Measurements from ENCODE around the gene RERE.

The RERE gene

GRCh38 chr1:8790987-8791386, 26.5 kb downstream of the RERE start:
- no peak overlapping the region for H3K4me2 ChIP-seq (ENCODE audit: low read depth, low read length, poor library complexity, severe bottlenecking)
- H3K27me3 ChIP-seq (ENCODE audit: low read length): no peaks in the 10 kb centered on the region
- H3F3A ChIP-seq (ENCODE audit: insufficient read depth): no peaks in the 10 kb centered on the region
- H3K9me3 ChIP-seq (ENCODE audit: insufficient read depth, low read length): no peaks in the 10 kb centered on the region
- H3K4me3 ChIP-seq (ENCODE audit: insufficient read depth, low read length, poor library complexity, severe bottlenecking): no peak overlapping the region
- TF ChIP-seq CTCF (IDR thresholded peaks at IDR 0.05; ENCODE audit: insufficient read depth, low read length, poor library complexity, severe bottlenecking): no peak
- no peak for TF ChIP-seq EZH2phosphoT487 (conservative IDR thresholded peaks at IDR 0.05; ENCODE audit: low read length)
- no peaks in the 10 kb centered on the region for H3K79me2 ChIP-seq (ENCODE audit: insufficient read depth, low read length)
- no peak overlapping the region for H3K27ac ChIP-seq (ENCODE audit: low read depth, low read length)
- H2AFZ ChIP-seq (ENCODE audit: low read depth, low read length, severe bottlenecking): no peak overlapping the region
- H3K9ac ChIP-seq (ENCODE audit: low read length): no peak overlapping the region
- H4K20me1 ChIP-seq (ENCODE audit: low read depth, low read length): no peaks in the 10 kb centered on the region
- H3K36me3 ChIP-seq (ENCODE audit: low read length): no peaks in the 10 kb centered on the region
- H3K9me2 ChIP-seq (replicated peaks; ENCODE audit: insufficient read depth, low read length): no peaks in the 10 kb centered on the region

- Histone ChIP-seq H3K27ac (ENCODE audit: low read depth, low read length) (no peak overlapping the region), H3K36me3 (ENCODE audit: low read length) (no peaks in the 10 kb centered on the region), H3K9me2 (replicated peaks; ENCODE audit: insufficient read depth, low read length) (no peaks in the 10 kb centered on the region), H3F3A (ENCODE audit: insufficient read depth) (no peaks in the 10 kb centered on the region), H3K79me2 (ENCODE audit: insufficient read depth, low read length) (no peaks in the 10 kb centered on the region), H3K9ac (ENCODE audit: low read length) (no peak overlapping the region), H3K4me3 (ENCODE audit: insufficient read depth, low read length, poor library complexity, severe bottlenecking) (no peak overlapping the region), H3K9me3 (ENCODE audit: insufficient read depth, low read length) (no peaks in the 10 kb centered on the region), H3K27me3 (ENCODE audit: low read length) (no peaks in the 10 kb centered on the region), H2AFZ (ENCODE audit: low read depth, low read length, severe bottlenecking) (no peak overlapping the region), H4K20me1 (ENCODE audit: low read depth, low read length) (no peaks in the 10 kb centered on the region), H3K4me2 (ENCODE audit: low read depth, low read length, poor library complexity, severe bottlenecking) (no peak overlapping the region)
- TF ChIP-seq EZH2phosphoT487 (conservative IDR thresholded peaks at IDR 0.05; ENCODE audit: low read length) (no peak), CTCF (IDR thresholded peaks at IDR 0.05; ENCODE audit: insufficient read depth, low read length, poor library complexity, severe bottlenecking) (no peak)
Observed at GRCh38 chr1:8790478-8790877, 27.0 kb downstream of the RERE start.

GRCh38 chr1:8789314-8790214, 27.9 kb downstream of the RERE start:
- Histone ChIP-seq H3K4me3 (ENCODE audit: insufficient read depth, low read length, poor library complexity, severe bottlenecking) (no peak overlapping the region), H3K4me2 (ENCODE audit: low read depth, low read length, poor library complexity, severe bottlenecking) (no peak overlapping the region), H3K27me3 (ENCODE audit: low read length) (no peaks in the 10 kb centered on the region), H2AFZ (ENCODE audit: low read depth, low read length, severe bottlenecking) (no peak overlapping the region), H3K9me3 (ENCODE audit: insufficient read depth, low read length) (no peaks in the 10 kb centered on the region), H3K9me2 (replicated peaks; ENCODE audit: insufficient read depth, low read length) (no peaks in the 10 kb centered on the region), H4K20me1 (ENCODE audit: low read depth, low read length) (no peaks in the 10 kb centered on the region), H3K36me3 (ENCODE audit: low read length) (no peaks in the 10 kb centered on the region), H3K27ac (ENCODE audit: low read depth, low read length) (no peak overlapping the region), H3F3A (ENCODE audit: insufficient read depth) (no peaks in the 10 kb centered on the region), H3K79me2 (ENCODE audit: insufficient read depth, low read length) (no peaks in the 10 kb centered on the region), H3K9ac (ENCODE audit: low read length) (no peak overlapping the region)
- TF ChIP-seq CTCF (IDR thresholded peaks at IDR 0.05; ENCODE audit: insufficient read depth, low read length, poor library complexity, severe bottlenecking) (no peak), EZH2phosphoT487 (conservative IDR thresholded peaks at IDR 0.05; ENCODE audit: low read length) (no peak)

Data from SU-DHL-6 (cell line).